ACHN (cell line): ENCODE results near the gene NKG7.
A peak's percentile ranks its signal among the peaks of the same experiment; 100 is the strongest.

Source experiments
- DNase-seq: peaks from one replicate; pipeline ENCODE4 v3.0.0-alpha.2; 2015
- in situ Hi-C: cut with HindIII; loops from 2 replicates; pipeline ENCODE4 v1.10.0; 2017; ENCODE audit warnings: low sequenced_read_pairs, low pct_ligation_motif_present, low pct_unique_long_range_greater_than_20kb

The NKG7 gene

GRCh38 chr19:51394050-51394836, 21.8 kb upstream of the NKG7 start:
- DNase-seq, result peak; percentile 98
- in situ Hi-C loops, result no loop called here

GRCh38 chr19:51392701-51393100, 20.2 kb upstream of the NKG7 start:
- no peak for DNase-seq
- in situ Hi-C loops, result no loop called here

GRCh38 chr19:51391073-51391611, 18.7 kb upstream of the NKG7 start:
- in situ Hi-C loops, result no loop called here

GRCh38 chr19:51389143-51389542, 16.7 kb upstream of the NKG7 start:
- no peak for DNase-seq
- in situ Hi-C loops, result no loop called here

More at GRCh38 chr19:51391073-51391611, 18.7 kb upstream of the NKG7 start:
- no peak for DNase-seq

- DNase-seq, result no peak
- in situ Hi-C loops, result no loop called here
Measured at GRCh38 chr19:51387924-51388389, 15.5 kb upstream of the NKG7 start, which contains the start of gene LIM2. Gene LIM2, minus strand, starts transcription at chr19:51387974. Its CDS starts 531 bp downstream, at chr19:51387443.

- in situ Hi-C loops, result no loop called here
- DNase-seq, result no peak
Measured at GRCh38 chr19:51386882-51387520, 14.5 kb upstream of the NKG7 start.

GRCh38 chr19:51382004-51382403, 9.6 kb upstream of the NKG7 start:
- DNase-seq, result no peak
- in situ Hi-C loops, result no loop called here

- in situ Hi-C loops, result no loop called here
- no peak for DNase-seq
Measured at GRCh38 chr19:51380379-51380778, 7.9 kb upstream of the NKG7 start.

GRCh38 chr19:51377422-51377821, 5.0 kb upstream of the NKG7 start:
- in situ Hi-C loops, result no loop called here
- DNase-seq, result no peak

- DNase-seq, result no peak
- in situ Hi-C loops, result no loop called here
Measured at GRCh38 chr19:51375504-51376221, 3.2 kb upstream of the NKG7 start.

- no peak for DNase-seq
- in situ Hi-C loops, result no loop called here
Measured at GRCh38 chr19:51372021-51372648, 319 bp downstream of the NKG7 start.

- in situ Hi-C loops, result no loop called here
- no peak for DNase-seq
Measured at GRCh38 chr19:51371186-51371690, 1.2 kb downstream of the NKG7 start.

GRCh38 chr19:51370230-51370629, 2.2 kb downstream of the NKG7 start:
- in situ Hi-C loops, result no loop called here
- DNase-seq, result no peak

GRCh38 chr19:51368366-51369282, 3.8 kb downstream of the NKG7 start, which contains the start of gene CLDND2:
Gene CLDND2, minus strand, starts transcription at chr19:51369003. Its CDS starts 426 bp downstream, at chr19:51368577.
- no peak for DNase-seq
- in situ Hi-C loops, result no loop called here

GRCh38 chr19:51367565-51368365, 4.7 kb downstream of the NKG7 start:
- peak; percentile 94 for DNase-seq
- in situ Hi-C loops, result no loop called here

- no peak for DNase-seq
- in situ Hi-C loops, result no loop called here
Measured at GRCh38 chr19:51367255-51367564, 5.2 kb downstream of the NKG7 start.
